ENCODE data around the gene PTPRG.

Gene PTPRG

DNA sequence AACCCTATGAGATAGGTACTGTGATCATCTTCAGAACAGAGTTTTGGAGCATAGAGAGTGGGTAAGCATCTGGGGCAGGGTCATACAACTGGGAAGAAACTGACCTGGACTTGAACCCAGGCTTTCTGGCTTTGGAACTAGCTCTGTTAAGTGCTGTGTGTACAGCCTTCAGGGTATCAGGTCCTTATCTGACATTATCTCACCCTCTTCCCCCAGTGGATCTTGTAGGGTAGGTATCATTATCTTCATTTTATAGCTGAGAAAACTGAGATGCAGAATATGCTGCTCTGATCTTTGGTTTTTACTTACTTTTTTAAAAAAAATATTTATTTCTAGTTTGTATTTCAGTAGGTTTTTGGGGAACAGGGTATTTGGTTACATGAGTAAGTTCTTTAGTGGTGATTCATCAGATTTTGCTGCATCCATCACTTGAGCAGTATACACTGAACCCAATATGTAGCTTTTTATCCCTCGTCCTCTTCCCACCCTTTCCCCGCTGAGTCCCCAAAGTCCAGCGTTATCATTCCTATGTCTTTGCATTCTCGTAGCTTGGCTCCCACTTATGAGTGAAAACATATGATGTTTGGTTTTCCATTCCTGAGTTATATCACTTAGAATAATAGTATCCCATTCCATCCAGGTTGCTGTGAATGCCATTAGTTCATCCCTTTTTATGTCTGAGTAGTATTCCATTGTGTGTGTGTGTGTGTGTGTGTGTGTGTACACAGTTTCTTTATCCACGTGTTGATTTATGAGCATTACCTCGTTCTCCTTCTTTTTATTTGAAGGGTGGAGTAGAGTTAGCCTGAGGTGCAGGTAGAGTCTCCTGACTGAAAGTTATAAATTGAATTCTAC lies 271.2 kb downstream of the PTPRG start:
- no peak for DNase-seq

DNA sequence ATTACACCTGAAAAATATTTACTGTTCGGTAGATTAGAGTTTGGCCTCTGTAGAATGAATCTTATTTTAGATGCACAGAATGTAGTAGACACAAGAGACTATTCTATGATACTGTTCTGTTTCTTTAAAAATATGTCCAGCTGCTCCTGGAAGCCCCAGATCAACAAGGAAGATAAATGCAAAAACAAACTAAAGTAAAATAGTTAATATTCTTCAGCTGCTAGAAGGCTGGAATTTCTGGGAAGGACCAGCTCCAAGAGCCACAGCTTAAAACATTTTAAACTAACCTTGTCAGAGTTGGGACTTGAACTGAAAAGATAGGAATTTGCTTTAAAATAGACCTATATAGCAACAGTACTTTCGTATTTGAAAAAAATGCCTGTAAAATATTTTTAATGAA lies 277.9 kb downstream of the PTPRG start:
- DNase-seq = no peak

DNA sequence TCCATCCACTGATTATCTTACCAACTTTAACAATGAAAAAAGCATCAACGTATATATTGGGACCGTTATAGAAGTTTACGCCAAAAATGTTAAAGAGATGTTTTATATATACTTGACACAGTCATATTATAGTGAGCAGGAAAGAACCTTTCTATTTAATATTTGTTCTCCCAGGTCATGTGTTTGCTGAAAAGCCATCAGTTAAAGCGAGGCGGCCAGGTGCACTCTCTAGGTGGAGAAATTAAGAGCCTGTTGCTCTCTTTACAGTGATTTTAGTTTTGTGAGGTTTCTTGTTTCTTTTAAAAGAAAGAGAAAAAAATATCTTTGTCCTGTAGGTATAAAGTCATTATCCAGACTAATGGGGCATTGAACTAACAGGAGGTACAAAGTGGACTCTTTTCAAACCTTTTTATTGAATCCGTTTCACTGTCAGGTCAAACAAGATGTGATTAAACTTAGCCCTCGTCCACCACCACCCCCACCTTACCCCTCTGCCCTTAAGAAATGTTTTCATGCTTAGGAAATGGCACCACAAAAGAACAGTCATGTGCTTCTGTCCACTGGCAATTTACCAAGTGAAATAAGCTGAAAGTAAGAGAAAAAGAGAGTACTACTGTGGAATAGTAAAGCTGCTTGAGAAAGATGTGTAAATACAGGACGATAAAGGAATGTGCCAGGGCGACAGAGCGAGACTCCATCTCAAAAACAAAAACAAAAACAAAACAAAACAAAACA lies 279.9 kb downstream of the PTPRG start:
- DNase-seq = no peak

DNA sequence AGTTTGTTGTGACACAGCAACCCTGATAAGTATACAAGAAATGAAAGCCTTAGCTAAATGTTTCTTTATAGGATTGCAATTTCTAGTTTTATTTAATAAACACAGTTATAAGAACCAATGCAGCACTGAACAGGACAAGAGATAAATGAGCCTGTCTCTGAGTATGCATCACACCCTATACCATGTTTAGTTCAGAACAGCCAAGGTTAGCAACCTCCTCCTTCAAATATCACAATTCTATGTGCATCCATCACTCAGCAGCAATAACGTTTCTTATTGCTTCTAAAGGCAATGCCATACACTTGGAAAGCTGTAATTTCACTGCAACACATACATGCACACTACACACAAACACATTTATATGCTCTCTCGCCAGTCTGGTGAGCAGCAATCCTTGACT lies 280.6 kb downstream of the PTPRG start:
- DNase-seq = no peak

DNA sequence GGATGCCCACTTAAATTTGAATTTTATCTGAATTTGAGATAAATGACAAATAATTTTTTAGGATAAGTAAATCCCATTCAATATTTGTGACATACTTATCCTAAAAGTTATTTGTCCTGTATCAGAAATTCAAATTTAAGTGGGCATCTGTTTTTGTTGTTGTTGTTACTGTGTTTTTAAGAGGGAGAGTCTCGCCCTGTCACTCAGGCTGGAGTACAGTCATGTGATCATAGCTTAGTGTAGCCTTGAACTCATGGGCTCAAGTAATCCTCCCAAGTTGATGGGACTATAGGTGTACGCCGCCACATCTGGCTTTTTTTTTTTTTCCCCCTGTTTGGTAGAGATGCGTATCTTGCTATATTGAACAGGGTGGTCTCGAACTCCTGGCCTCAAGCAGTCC lies 283.0 kb downstream of the PTPRG start:
- DNase-seq = no peak

DNA sequence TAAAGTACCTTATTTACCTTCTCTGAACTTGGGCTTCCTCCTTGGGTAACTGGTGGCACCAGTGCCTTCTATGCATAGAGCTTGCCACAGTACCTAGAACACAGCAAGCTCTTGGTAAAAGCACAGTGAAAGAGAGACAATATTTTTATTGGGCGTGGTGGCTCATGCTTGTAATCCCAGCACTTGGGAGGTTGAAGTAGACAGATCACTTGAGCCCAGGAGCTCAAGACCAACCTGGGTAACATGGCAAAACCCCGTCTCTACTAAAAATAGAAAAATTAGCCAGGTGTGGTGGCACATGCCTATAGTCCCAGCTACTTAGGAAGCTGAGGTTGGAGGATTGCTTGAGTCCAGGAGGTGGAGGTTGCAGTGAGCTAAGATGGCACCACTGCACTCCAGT lies 285.1 kb downstream of the PTPRG start:
- DNase-seq = no peak

DNA sequence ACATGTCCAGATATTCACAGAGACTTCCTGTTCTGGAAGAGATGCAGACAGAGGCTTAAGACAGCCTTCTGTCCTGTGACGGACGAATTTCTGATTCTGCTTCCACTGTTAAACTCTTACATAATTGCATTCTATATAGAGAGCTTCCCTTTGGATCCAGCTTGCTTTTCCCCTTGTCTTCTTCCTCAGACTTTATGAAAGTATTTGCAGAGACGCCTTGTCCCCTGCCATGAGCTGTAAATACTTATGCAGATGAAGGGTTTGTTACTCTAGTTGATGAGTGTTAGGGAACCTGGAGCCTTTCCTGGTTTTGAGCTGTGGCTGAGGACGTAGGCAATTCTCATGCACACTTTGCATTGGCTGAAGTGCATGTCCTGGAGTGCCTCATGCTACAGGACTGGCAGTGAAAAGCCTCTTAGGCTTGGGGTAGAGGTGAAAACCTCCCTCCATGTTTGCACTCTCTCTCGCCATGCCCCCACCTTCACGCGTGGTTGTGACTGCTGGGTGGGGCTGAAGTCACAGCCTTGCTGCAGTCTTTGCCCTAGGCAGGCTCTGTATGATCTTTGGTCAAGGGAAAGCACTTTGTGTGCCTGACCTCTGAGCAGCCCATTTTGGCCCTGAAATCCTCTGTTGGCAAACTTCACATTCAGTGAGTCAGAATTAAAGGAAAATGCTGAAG lies 286.6 kb downstream of the PTPRG start:
- no peak for DNase-seq

DNA sequence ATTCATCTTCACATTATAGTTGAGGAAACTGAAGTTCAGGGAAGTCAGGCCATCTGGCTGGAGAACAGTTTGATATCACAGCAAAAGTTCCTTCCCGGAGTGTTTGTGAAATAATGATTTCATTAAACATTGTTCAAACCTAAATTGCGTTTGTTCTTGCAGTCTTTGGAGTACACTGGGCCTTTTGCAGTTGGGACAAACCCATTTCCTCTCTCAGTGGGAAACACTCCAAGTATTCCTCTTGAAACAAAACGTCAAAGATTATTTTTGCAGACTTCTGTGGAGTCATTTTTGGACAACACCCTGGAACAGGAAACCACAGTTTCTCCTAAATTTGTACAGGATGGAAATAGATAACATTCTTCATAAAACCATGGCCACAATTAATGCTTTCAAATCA lies 287.5 kb downstream of the PTPRG start:
- no peak for DNase-seq

DNA sequence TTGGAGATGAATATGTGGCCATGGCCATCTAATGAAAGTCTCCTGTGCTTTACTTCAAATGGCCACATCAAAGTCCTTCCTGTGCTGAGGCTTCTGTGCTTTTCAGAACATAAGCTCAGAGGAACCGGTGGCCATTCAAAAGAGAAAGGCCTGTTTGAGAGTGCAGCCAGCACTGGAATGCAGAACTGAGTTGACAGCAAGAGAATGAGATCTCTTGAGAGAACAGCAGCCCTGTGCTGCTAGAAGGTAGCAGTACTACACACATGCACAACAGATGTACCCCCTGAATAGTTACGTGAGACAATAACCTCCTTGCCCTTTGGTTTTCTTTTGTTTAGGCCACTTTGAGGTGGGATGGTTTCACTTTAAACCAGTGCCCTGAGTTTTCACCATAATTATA lies 292.5 kb downstream of the PTPRG start:
- no peak for DNase-seq

DNA sequence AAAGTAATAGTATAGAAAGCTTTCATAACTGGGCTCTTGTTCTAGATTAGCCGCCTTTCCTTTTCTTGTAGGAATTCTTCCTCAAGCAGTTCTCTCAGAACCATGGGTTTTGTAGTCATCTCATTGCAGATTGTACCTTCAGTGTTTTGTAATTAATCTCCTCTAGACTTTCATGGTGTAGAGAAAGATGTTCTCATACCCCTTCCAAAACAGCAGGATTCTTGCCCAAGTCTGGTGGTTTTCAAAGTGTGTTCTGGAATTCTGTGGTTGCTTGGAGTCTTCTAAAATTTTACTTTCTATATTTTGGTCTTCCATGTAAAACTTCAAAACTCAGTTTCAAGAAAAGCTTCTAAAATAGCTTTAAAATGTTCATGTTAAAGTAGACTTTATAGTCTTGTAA lies 293.8 kb downstream of the PTPRG start:
- no peak for DNase-seq

DNA sequence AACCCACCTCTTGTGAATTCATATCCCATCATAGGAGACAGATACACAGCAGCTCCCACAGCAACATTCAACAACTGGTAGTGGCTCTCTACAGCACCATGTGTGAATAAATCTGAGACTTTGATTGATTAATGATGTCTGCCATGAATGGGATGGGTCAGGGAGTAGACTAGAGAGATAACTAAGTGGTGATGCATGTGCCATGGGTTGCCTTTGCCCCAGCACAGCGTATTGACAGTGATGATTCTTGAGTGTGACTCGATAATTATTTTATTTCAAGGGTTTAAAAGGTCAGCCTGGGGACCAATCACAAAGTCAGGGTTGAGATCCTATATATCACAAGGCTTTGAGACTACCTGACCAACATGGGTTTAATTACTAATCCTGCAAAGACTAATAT lies 295.9 kb downstream of the PTPRG start:
- no peak for DNase-seq

DNA sequence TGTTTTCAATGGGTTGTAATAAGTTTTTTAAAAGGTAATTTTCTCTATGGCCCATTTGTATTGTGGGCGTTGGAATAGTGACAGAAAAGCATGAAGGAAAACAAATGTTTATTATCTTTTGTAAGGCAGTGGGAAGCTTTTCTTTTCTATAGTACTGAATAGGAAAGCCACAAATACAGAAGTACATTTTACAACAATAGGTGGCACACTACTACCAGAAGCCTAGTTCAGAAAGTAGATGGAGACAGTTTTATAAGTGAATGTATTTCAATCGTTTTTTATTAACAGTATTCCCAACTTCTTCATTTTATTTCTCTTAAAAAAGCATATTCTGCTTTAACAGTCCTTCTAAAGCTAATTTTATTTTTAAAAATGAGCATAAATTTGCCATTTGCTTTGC lies 296.7 kb downstream of the PTPRG start:
- no peak for DNase-seq

DNA sequence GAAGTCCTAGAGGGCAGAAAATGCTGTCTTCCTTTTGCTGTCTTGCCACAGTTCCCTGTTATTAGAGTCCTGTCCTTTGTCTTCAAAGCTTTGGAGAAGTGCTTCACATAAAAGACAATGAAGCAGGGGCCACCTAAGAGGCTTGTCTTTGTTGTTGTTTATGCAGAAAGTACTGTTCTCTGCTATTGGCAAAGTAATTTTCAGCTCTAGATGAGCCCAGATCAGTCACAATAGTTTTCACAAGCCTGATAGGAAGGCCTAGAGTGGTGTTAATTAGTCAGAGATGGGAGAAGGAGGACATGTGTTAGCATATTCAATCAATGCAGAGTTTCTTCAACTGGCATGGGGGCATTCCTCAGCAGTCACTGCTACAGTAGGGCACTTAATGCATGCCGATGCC lies 300.0 kb downstream of the PTPRG start:
- DNase-seq = no peak

DNA sequence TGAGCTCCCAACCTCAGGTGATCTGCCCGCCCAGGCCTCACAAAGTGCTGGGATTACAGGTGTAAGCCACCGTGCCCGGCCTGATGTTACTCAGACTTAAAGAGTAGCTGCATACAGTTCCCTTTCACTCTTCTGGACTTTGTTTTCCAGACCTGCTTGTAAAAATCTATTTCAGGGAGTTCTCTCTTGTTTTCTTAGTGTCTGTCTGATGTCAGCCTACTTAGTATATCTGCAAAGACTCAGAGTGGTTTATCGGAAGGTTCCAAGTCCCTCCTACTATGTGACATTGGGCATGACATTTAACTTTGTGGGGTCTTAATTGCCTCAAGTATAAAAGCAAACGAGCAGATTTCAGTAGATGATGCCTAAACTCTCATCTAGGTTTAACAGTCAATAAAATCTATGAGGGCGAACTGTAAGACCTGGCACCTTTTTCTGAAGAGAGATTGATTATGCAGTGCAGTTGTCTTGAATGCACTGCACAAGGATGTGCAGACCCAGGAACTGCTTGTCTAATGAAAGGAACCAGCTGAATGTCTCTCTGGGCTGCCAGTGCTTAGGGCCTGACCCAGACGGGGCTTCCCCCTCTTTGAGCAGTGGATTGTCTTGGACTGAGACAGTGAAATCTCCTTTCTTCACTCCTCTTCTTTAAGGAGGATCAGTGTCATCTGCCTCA lies 301.4 kb downstream of the PTPRG start:
- no peak for DNase-seq

DNA sequence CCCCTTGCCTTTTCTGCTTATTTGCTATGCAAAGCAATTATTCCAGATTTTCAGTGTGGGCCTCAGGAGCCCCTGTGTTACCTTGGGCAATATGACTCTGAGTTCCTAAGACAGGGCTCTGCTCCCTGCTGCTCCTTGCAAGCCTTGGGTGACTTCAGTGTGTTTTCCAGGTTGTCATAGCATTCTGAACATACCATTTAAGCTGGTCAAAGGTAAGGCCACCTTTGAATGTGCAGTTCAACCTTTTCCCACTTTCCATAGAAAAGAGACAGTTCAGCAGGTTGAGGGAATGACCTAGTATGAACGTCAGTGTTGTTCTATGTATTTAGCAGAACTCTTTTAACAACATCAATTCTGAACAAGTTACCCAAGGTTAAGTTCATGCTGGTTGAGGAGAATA lies 302.2 kb downstream of the PTPRG start:
- DNase-seq = no peak

DNA sequence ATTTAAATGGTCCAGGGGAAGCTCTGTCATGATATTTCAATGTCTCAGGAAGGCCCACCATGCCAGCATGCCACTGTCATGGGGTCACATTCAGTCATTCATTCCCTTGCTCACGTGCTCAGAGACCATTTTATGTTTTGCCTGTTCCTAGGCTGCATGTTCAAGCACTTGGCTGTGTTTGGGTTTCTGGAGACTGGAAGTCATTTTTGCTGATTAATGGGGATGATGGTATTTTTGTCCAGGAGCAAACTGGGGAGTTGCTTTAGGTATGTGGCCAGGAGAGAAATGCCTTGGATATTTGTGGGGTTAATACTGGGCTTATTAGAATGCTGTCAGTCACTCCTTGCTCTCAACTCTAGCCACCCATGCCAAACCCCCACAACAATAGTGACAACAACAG lies 303.5 kb downstream of the PTPRG start:
- DNase-seq = no peak

DNA sequence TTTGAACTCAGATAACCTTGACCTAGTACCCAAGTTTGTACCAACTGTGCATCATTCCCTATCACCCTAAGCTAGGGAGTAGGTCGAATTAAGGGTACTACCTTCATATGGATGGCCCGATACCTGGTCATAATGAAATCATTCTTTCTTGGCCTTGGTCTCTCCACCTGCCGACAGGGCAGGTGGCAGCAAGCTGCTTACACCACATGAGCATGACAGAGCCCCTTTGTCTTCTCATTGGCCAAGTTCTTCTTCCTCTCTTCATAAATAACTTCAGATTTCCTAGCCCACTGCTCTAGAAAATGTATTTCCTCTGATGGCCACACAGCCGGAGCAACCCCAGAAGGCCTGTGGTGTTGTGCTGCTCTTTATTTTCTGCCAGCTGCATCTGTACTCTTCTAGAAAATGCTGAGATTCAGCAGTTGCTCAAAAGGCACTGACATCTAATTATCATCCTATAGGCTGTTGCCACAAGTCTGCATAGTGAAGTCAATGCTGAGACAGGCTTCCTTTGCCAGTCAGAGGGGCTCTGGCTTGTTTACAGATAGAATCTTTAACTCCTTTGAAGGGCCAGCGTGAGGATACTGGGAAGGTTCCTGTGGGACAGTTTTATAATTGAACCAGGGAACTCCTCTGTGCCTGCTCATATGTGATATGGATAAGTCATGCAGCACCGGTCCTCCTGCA lies 304.2 kb downstream of the PTPRG start:
- DNase-seq = no peak

DNA sequence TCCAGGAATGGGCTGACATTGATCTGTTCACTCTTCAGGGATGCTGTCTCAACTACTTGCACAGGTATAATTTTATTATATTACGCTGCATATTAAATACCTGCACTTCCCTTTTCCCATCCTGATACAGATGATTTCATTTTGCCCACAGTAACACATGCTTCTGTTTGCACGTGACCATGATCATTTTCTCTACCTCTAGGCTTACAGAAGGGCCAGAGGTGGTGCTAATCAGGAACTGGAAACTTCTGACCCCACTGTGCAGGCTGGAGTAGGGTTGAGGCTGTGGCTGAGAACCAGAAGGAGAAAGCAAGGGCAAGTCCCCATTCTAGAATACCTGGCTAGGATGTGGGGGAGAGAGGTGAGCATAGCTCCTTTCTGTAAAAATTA lies 304.8 kb downstream of the PTPRG start:
- no peak for DNase-seq

DNA sequence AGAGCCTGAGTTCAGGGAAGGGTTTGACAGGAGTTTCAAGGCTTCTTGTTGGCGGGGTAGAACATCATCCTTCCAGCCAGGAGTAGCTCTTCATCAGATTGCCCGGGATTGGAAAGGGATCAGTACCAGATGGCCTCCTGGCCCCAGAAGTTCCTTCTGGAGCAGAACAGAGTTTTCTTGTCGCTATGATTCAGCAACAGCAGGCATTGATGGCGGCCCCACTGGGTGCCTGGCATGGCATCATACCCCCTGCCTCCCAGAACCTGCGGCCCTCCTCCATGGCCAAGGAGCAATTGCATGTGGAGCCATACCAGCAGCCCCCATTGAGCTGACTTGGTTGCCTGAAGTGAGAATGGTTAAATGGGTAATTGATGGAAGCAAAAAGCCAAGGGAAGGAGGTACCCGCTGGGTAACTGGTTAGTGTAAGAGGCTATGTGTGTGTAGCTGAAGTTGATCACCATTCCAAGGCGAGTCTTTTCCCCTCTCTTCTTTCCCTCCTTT lies 305.6 kb downstream of the PTPRG start:
- DNase-seq = no peak

DNA sequence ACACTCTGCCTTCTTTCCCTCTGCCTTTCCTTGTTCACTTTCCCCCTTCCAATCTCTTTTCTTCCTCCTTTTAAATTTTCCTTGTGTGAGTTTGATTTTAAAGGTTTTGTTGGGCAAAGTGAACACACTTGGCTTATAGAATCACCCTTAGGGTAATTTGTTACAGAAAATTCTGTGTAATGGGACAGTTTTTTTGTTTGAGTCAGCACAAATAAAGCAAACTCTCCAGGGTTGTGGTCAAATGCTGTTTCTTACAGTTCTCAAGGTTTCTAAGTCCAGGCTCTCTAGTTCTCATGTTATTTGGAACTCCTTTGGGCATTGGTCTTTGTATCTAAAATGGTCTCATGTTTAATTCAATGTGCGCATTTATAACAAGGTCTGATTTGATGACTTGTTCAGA lies 307.1 kb downstream of the PTPRG start:
- DNase-seq = no peak

DNA sequence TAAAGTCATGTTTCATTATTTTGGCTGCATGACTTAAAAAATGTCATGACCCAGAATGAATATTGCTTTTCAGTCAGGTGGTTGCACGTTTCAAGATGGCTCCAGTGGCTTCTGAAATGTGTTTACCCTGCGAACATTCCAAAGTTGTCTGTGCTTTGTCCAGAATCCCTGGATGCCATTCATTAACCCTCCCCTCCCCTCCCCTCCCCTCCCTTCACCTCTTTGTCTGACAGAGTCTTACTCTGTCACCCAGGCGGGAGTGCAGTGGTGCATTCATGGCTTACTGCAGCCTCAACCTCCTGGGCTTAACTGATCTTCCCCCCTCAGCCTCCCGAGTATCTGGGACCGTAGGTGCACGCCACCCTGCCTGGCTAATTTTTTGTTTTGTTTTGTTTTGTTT lies 308.0 kb downstream of the PTPRG start:
- no peak for DNase-seq

DNA sequence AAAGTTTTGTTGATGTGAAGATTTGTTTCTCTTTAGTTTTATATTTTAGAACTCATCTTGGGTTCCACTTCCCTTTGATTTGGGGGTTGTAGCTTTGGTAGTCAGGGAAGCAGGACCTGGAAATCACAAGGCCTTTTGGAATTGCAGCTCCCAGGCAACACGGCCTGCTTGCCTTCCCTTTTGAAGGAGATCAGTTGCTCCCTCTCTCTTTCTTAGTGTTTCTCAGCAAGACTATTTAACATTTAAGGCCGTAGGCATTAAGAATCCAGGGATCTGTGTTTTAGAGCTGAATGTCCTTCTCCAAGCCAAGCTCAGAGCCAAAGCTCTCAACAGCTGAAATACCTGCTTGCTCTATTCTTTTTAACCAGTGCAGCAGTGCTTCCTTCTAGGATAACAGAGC lies 310.3 kb downstream of the PTPRG start:
- no peak for DNase-seq

All from GF-D8 (cell line).